DOHH2 (cell line): ENCODE data around the gene CALHM4.

Experiments used
- EZH2phosphoT487 ChIP-seq: fragments of 200-600 bp; sonication (generic); IDR thresholded peaks from 2 replicates; pipeline ENCODE4 v1.6.1; 2017; ENCODE audit warnings: borderline replicate concordance, mild to moderate bottlenecking, antibody characterized with exemption, low read length, moderate library complexity, mixed read lengths
- TF ChIP-seq, protein P1 (sequence below): fragments of 200-600 bp; sonication (generic); IDR thresholded peaks from one replicate; pipeline ENCODE4 v1.5.1; 2014; ENCODE audit warnings: antibody characterized with exemption, mild to moderate bottlenecking, low read depth, low read length; ENCODE audit not compliant: poor library complexity, severe bottlenecking

DNA sequence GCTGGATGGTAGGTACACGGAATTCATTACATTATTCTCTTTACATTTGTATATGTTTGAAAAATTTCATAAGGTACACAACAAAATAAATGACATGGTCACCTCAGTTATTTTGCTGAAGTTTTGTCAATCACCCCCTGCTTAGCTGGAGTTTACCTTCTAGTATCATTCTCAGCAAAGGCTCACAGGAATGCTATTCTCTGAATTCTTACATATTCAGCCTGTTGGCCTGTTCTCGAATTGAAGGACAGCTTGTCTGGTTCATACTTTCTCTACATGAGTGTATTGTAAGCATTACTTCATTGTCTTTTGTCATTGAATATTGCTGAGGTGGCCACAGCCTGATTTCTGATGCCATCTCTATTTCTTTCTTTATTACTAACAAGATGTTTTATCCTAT, 29.3 kb upstream of the CALHM4 start:
- TF ChIP-seq, protein P1, sequence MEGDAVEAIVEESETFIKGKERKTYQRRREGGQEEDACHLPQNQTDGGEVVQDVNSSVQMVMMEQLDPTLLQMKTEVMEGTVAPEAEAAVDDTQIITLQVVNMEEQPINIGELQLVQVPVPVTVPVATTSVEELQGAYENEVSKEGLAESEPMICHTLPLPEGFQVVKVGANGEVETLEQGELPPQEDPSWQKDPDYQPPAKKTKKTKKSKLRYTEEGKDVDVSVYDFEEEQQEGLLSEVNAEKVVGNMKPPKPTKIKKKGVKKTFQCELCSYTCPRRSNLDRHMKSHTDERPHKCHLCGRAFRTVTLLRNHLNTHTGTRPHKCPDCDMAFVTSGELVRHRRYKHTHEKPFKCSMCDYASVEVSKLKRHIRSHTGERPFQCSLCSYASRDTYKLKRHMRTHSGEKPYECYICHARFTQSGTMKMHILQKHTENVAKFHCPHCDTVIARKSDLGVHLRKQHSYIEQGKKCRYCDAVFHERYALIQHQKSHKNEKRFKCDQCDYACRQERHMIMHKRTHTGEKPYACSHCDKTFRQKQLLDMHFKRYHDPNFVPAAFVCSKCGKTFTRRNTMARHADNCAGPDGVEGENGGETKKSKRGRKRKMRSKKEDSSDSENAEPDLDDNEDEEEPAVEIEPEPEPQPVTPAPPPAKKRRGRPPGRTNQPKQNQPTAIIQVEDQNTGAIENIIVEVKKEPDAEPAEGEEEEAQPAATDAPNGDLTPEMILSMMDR, result no peak
- TF ChIP-seq EZH2phosphoT487, result no peak
